Tibial nerve (tissue), 4 donors: Measurements from ENCODE around the gene ARL4C. TPM values are rescaled to one million over a fixed set of nuclear protein-coding genes. Genes with fewer than 3 reads are reported as not detected.

Experiments
- DNase-seq, 2 donors: peaks; one replicate each; pipeline ENCODE4 v3.0.0-alpha.2; 2019; ENCODE audit warnings: low spot score in 2 of 2
- H3K27ac ChIP-seq, 4 donors: fragments of 200-600 bp; sonication (generic) in 3 of 4; one replicate each; pipeline ENCODE4 v1.5.1; 2017 to 2019; ENCODE audit warnings: mild to moderate bottlenecking in 1 of 4
- H3K27me3 ChIP-seq, 2 donors: fragments of 200-600 bp; sonication (generic) in 1 of 2; one replicate each; pipeline versions ENCODE4 v1.5.1 to v1.6.0; 2017 to 2019
- H3K36me3 ChIP-seq, 3 donors: fragments of 200-600 bp; sonication (generic); one replicate each; pipeline ENCODE4 v1.5.1; 2018 to 2019
- H3K4me1 ChIP-seq, 4 donors: fragments of 200-600 bp; sonication (generic) in 3 of 4; one replicate each; pipeline ENCODE4 v1.5.1; 2017 to 2019
- H3K4me3 ChIP-seq, 4 donors: fragments of 200-600 bp; sonication (generic) in 3 of 4; one replicate each; pipeline ENCODE4 v1.5.1; 2017 to 2019; ENCODE audit warnings: mild to moderate bottlenecking in 1 of 4, moderate library complexity in 1 of 4
- H3K9me3 ChIP-seq, 4 donors: fragments of 200-600 bp; sonication (generic) in 3 of 4; one replicate each; pipeline ENCODE4 v1.5.1; 2017 to 2019
- EP300 ChIP-seq, 2 donors: sonication (generic); formaldehyde crosslinking; IDR thresholded peaks; one replicate each; pipeline ENCODE4 v1.6.1; 2017; ENCODE audit warnings: antibody characterized with exemption in 2 of 2, mild to moderate bottlenecking in 1 of 2
- POLR2A ChIP-seq, 2 donors: fragments of 450-650 bp; IDR thresholded peaks; one replicate each; pipeline ENCODE4 v1.6.1; 2017; ENCODE audit warnings: antibody characterized with exemption in 2 of 2, mild to moderate bottlenecking in 2 of 2, moderate library complexity in 2 of 2
- WGBS, 2 donors: methylation state at CpG; one replicate each; pipeline ENCODE4 v1.1.5; 2018; 5-methylcytosine and 5-hydroxymethylcytosine counted together
- total RNA-seq, 4 donors: library from RNA; depleted of rRNA; stranded (reverse); fragments of >200 nt; gene quantifications; one replicate each; pipeline ENCODE4 v1.1.0, GENCODE V29; 2016
- TF ChIP-seq, protein P1 (sequence below), 5 experiments: fragments of 200-600 bp in 3 of 5; fragments of 450-650 bp in 2 of 5; sonication (generic) in 3 of 5; IDR thresholded peaks; one replicate each; pipeline ENCODE4 v1.5.1; 2016 to 2019; ENCODE audit warnings: antibody characterized with exemption in 5 of 5, mild to moderate bottlenecking in 3 of 5, moderate library complexity in 2 of 5

Gene ARL4C
- total RNA-seq, 4 donors from 2014 or later = 5.5 to 13.3 (median 10.8) TPM

DNA sequence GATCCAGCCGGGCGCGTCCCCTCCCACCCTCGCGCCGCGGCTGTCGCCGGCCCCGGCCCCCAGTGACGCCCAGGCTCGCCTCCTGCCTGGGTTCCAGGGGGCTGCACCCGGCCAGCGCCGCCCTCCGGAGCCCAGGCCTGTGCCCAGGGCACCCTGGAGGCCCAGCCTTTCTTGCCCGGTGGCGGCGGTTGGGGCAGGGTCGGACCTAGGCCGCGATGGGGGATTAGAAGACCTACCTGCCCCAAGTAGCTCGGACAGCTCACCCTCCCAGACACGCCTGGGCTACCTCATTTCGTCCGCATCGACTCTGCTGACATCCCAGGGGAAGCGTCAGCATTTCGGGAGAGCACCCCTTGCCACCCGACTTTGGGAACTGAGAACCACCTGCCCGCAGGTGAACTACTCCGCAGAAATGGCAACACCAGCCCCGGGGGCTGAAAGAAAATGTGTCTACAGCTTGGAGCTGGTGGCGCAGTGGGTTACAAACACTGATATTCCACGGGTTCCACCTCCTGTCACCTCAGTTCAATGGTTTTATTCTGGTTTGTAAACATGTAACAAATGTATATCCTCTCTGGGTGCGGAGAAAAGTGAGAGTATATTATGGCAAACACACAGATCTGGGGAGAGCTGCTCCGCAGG is 834 bp upstream of the ARL4C start:
- TF ChIP-seq, protein P1, sequence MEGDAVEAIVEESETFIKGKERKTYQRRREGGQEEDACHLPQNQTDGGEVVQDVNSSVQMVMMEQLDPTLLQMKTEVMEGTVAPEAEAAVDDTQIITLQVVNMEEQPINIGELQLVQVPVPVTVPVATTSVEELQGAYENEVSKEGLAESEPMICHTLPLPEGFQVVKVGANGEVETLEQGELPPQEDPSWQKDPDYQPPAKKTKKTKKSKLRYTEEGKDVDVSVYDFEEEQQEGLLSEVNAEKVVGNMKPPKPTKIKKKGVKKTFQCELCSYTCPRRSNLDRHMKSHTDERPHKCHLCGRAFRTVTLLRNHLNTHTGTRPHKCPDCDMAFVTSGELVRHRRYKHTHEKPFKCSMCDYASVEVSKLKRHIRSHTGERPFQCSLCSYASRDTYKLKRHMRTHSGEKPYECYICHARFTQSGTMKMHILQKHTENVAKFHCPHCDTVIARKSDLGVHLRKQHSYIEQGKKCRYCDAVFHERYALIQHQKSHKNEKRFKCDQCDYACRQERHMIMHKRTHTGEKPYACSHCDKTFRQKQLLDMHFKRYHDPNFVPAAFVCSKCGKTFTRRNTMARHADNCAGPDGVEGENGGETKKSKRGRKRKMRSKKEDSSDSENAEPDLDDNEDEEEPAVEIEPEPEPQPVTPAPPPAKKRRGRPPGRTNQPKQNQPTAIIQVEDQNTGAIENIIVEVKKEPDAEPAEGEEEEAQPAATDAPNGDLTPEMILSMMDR (IDR thresholded peaks at IDR 0.05) = no peak
- no peak for TF ChIP-seq POLR2A (IDR thresholded peaks at IDR 0.05)
- TF ChIP-seq EP300 (IDR thresholded peaks at IDR 0.05) = no peak
- no peak for DNase-seq
- Histone ChIP-seq H3K27me3 (peaks cover 0 to 15% of the 10 kb centered on the region in 2 donors), H3K9me3 (no peaks in the 10 kb centered on the region), H3K36me3 (no peaks in the 10 kb centered on the region), H3K4me1 (peaks cover 0 to 22% (median 18%) of the 10 kb centered on the region in 4 donors), H3K27ac (peak overlapping the region; percentile 68 to 93 (median 84)), H3K4me3 (peak overlapping the region; percentile 18 to 87 (median 62))
- WGBS, 2 donors = 80 to 89% methylated on average over 15 to 21 of the region's 37 CpGs

DNA sequence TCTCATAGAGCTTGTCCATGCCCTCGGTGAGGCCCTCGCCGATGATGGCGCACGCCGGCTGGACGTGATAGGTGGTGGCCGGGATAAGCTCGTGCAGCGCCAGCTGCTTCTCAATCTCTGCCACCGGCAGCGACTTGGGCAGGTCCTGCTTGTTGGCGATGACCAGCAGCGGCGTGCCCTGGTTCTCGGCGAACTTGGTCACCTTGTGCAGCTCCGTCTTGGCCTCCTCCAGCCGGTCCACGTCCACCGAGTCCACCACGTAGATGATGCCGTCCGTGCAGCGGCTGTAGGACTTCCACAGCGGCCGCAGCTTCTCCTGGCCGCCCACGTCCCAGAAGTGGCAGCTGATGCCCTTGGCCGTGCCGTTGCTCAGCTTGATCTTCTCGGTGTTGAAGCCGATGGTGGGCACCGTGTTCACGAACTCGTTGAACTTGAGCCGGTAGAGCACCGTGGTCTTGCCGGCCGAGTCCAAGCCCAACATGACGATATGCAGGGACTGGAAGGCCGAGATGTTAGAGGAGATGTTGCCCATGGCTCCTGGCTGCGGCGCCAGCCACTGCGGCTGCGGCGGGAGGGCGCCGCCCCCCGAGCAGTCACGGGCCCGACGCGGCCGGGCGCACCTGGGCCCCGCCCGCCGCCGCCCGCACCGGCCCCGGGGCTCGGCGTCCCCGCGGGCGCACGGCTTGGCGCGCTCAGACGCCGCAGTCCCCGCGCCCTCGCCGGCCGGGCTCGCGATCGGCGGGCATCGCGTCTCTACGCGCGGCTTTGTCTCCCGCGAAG is 636 bp downstream of the ARL4C start:
- Histone ChIP-seq H3K36me3 (no peaks in the 10 kb centered on the region), H3K9me3 (no peaks in the 10 kb centered on the region), H3K27me3 (peaks cover 0 to 15% of the 10 kb centered on the region in 2 donors), H3K4me1 (peaks cover 0 to 22% (median 18%) of the 10 kb centered on the region in 4 donors), H3K4me3 (peak overlapping the region; percentile 48 to 87 (median 63)), H3K27ac (peak overlapping the region; percentile 64 to 87 (median 82))
- TF ChIP-seq, protein P1 (IDR thresholded peaks at IDR 0.05) = no peak
- TF ChIP-seq EP300 (IDR thresholded peaks at IDR 0.05) = peak in 1 of 2 donors; percentile 57
- 1 to 4% methylated on average over 17 to 63 of the region's 89 CpGs for WGBS, 2 donors
- DNase-seq = peak in 1 of 2 donors; percentile 17

DNA sequence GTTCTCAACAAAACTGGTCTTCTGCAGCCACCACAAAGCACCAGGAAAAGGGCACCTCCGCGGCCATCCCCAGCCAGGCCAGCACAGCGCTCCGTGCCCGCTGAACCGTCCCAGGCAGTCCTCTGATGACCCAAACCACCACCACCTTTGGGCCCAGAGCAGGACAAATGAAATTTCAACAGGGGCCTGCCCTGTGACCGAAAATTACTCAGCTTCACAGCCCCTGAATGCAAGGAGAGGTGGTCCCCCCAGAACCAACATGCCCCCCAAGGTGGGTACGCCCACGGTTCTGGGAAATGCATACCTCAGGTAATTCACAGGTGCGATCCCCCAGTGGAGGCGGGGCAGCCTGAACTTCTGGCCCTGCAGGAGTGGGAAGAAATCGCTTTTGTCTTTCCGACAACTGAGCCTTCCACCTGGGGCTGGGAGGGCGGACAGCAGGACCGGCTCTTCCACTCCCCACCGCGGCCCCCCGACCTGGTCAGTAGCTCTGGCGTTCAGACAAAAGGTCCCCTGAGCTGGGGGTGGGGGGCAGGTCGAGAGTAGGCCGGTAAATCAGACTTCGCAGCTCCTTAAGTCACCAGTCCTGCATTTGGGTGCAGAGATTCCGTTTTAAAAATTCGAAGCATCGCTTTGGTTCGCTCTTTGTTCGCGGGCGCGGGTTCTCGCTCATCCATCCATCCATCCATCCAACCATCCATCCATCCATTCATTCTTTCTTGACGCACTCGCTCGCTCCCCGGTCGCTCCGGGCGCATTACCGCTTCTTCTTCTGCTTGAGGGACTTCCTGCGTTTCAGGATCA is 1.4 kb downstream of the ARL4C start:
- TF ChIP-seq POLR2A (IDR thresholded peaks at IDR 0.05) (no peak), EP300 (IDR thresholded peaks at IDR 0.05) (no peak)
- peak overlapping the region; percentile 45 to 87 (median 63) for H3K4me3 ChIP-seq
- peaks cover 0 to 22% (median 18%) of the 10 kb centered on the region in 4 donors for H3K4me1 ChIP-seq
- no peaks in the 10 kb centered on the region for H3K9me3 ChIP-seq
- H3K36me3 ChIP-seq = no peaks in the 10 kb centered on the region
- WGBS, 2 donors = 6 to 8% methylated on average over 38 to 40 of the region's 40 CpGs
- no peak for DNase-seq
- peaks cover 0 to 15% of the 10 kb centered on the region in 2 donors for H3K27me3 ChIP-seq
- H3K27ac ChIP-seq = peak overlapping the region in 2 of 4 donors; percentile 78 to 84

DNA sequence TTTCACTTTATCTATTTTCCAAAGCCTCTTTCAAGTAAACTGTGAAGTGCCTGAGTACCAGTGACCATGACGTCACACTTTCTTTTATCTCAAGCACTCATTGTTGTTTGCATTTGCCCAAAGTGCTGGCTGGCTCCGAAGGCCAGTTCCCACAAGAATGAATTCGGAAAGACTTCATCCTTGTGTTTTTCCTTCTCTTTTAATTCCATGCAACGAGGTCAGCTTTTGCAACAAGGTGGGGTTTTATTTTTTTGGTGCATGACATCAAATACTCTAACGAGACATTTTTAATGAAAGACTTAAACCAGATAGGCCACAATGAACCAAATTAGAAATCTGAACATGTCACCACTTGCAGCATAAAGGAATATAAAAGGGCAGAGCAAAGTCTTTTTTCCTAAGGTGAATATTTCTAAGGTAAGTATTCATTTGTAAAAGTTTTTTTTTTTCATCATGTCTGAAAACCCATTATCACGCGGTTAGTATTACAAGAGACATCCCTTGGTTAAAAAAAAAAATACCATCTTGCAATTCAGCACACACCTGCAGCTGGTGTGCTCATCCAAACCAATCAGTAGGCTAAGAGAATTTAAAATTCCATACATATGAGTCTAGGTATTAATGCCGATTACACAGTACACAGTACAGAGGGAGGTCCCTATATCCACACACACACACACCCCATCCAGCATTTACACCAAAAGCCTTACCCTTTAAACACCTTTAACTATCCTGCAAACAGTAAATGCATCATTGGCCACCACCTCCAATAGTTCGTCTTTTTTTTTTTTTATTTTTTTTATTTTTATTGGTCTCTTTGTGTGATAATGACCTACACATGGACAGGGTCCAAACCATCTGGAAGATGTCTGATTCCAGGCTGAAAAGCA is 2.3 kb downstream of the ARL4C start:
- 48% methylated on average over 9 of the region's 9 CpGs for WGBS, 2 donors
- no peaks in the 10 kb centered on the region for H3K9me3 ChIP-seq
- H3K36me3 ChIP-seq = no peaks in the 10 kb centered on the region
- peak overlapping the region; percentile 45 to 87 (median 63) for H3K4me3 ChIP-seq
- H3K27me3 ChIP-seq = peaks cover 0 to 15% of the 10 kb centered on the region in 2 donors
- no peak for TF ChIP-seq POLR2A (IDR thresholded peaks at IDR 0.05)
- TF ChIP-seq, protein P1 (IDR thresholded peaks at IDR 0.05) = no peak
- TF ChIP-seq EP300 (IDR thresholded peaks at IDR 0.05) = no peak
- DNase-seq = no peak
- H3K4me1 ChIP-seq = peaks cover 0 to 22% (median 18%) of the 10 kb centered on the region in 4 donors
- H3K27ac ChIP-seq = peak overlapping the region in 2 of 4 donors; percentile 78 to 84
